Upper lobe of left lung (tissue), 4 donors: ENCODE measurements around the gene SLC14A1.

ENCODE experiments used
- EP300 ChIP-seq, 4 donors: sonication (generic); formaldehyde crosslinking; IDR thresholded peaks; one replicate each; pipeline ENCODE4 v1.5.1; 2017; ENCODE audit warnings: antibody characterized with exemption in 4 of 4, control low read depth in 2 of 4
- POLR2A ChIP-seq, 4 donors: fragments of 450-650 bp; IDR thresholded peaks; one replicate each; pipeline ENCODE4 v1.5.1; 2016 to 2017; ENCODE audit warnings: antibody characterized with exemption in 4 of 4, mild to moderate bottlenecking in 2 of 4
- POLR2AphosphoS5 ChIP-seq, 2 donors: sonication (generic); formaldehyde crosslinking; IDR thresholded peaks; one replicate each; pipeline ENCODE4 v1.5.1; 2017; ENCODE audit warnings: antibody characterized with exemption in 2 of 2
- TF ChIP-seq, protein P1 (sequence below), 6 experiments: fragments of 450-650 bp in 4 of 6; fragments of 200-600 bp in 2 of 6; sonication (generic) in 2 of 6; IDR thresholded peaks; one replicate each; pipeline ENCODE4 v1.5.1; 2016 to 2019; ENCODE audit warnings: antibody characterized with exemption in 6 of 6

DNA sequence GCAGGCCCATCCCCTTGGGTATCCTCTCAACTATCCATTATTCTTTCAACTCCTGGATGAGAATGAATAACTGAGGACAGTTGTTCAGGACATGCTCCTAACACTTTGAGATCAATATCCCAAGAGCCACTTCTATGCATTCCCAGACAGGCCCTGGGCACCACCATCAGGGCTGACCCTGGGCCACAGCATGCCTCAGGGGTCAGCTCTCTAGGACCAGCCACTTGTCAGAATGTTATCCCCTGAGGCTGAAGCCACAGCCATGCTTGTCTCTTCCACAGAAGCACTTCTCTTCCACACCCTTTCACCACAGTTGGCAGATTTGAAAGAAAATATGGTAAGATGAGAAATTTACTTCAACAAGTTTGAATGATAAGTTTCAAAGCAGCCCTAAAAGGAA, 28.7 kb downstream of the SLC14A1 start:
- TF ChIP-seq POLR2A (IDR thresholded peaks at IDR 0.05) (no peak), EP300 (IDR thresholded peaks at IDR 0.05) (no peak), POLR2AphosphoS5 (IDR thresholded peaks at IDR 0.05) (no peak)
- TF ChIP-seq, protein P1, sequence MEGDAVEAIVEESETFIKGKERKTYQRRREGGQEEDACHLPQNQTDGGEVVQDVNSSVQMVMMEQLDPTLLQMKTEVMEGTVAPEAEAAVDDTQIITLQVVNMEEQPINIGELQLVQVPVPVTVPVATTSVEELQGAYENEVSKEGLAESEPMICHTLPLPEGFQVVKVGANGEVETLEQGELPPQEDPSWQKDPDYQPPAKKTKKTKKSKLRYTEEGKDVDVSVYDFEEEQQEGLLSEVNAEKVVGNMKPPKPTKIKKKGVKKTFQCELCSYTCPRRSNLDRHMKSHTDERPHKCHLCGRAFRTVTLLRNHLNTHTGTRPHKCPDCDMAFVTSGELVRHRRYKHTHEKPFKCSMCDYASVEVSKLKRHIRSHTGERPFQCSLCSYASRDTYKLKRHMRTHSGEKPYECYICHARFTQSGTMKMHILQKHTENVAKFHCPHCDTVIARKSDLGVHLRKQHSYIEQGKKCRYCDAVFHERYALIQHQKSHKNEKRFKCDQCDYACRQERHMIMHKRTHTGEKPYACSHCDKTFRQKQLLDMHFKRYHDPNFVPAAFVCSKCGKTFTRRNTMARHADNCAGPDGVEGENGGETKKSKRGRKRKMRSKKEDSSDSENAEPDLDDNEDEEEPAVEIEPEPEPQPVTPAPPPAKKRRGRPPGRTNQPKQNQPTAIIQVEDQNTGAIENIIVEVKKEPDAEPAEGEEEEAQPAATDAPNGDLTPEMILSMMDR (IDR thresholded peaks at IDR 0.05) = no peak
